HEK293 (cell line): ENCODE data around the gene PDIA6.

ENCODE experiments used
- CTCF ChIA-PET: fragments of 350-600 bp; formaldehyde crosslinking; extraction: SDS; loops from one replicate; lab custom pipeline; 2021; ENCODE audit warnings: antibody characterized with exemption; lab: Yijun Ruan, JAX
- POLR2A ChIA-PET: fragments of 300-600 bp; formaldehyde crosslinking; extraction: SDS; loops from one replicate; lab custom pipeline; 2020; ENCODE audit warnings: antibody characterized with exemption, inconsistent platforms; lab: Yijun Ruan, JAX
- H3K27ac ChIP-seq: fragments of 200-500 bp; sonication (Bioruptor generic); 2 replicates; pipeline ENCODE4 v1.5.1; 2014; ENCODE audit warnings: low read depth, low read length, control low read depth, inconsistent platforms; ENCODE audit errors: extremely low read depth
- H3K36me3 ChIP-seq, 2 experiments: fragments of 200-500 bp in 1 of 2; sonication (Bioruptor generic) in 1 of 2; 1 replicate in 1 of 2; 2 replicates in 1 of 2; pipeline ENCODE4 v1.5.1; 2014 to 2017; ENCODE audit warnings: inconsistent platforms in 2 of 2, low read length in 2 of 2; ENCODE audit not compliant: control insufficient read depth in 2 of 2, insufficient read depth in 1 of 2
- H3K4me1 ChIP-seq: fragments of 200-500 bp; sonication (Bioruptor generic); 2 replicates; pipeline ENCODE4 v1.5.1; 2014; ENCODE audit warnings: mild to moderate bottlenecking, low read length, inconsistent platforms; ENCODE audit not compliant: control insufficient read depth, insufficient read depth
- H3K4me3 ChIP-seq: 2 replicates; pipeline ENCODE4 v1.5.1; 2011; ENCODE audit warnings: low read depth, mild to moderate bottlenecking, control low read depth, low read length, moderate library complexity
- H3K9me3 ChIP-seq: fragments of 200-500 bp; sonication (Bioruptor generic); 2 replicates; pipeline ENCODE4 v1.5.1; 2014; ENCODE audit warnings: low read depth, low read length, inconsistent platforms; ENCODE audit not compliant: control insufficient read depth, insufficient read depth
- BCL11A ChIP-seq: fragments of 450-650 bp; formaldehyde crosslinking; IDR thresholded peaks from 2 replicates; pipeline ENCODE4 v1.5.1; 2016; ENCODE audit warnings: low read depth, missing biosample characterization, missing genetic modification characterization
- SETDB1 ChIP-seq: IDR thresholded peaks from one replicate; pipeline ENCODE4 v1.6.1; 2017; ENCODE audit warnings: mild to moderate bottlenecking, low read length, moderate library complexity, mixed read lengths; ENCODE audit not compliant: insufficient read length
- ZBTB44 ChIP-seq: fragments of 450-650 bp; IDR thresholded peaks from 2 replicates; pipeline ENCODE4 v1.5.1; 2018; ENCODE audit warnings: missing biosample characterization, mild to moderate bottlenecking, missing genetic modification characterization
- ZBTB7A ChIP-seq: fragments of 450-650 bp; formaldehyde crosslinking; IDR thresholded peaks from 2 replicates; pipeline ENCODE4 v1.5.1; 2016; ENCODE audit warnings: low read depth, missing biosample characterization, missing genetic modification characterization
- ZFHX2 ChIP-seq: fragments of 450-650 bp; formaldehyde crosslinking; conservative IDR thresholded peaks from 2 replicates; pipeline ENCODE4 v1.5.1; 2016; ENCODE audit warnings: missing biosample characterization, missing genetic modification characterization
- ZFP69B ChIP-seq: fragments of 450-650 bp; formaldehyde crosslinking; IDR thresholded peaks from 2 replicates; pipeline ENCODE4 v1.5.1; 2016; ENCODE audit warnings: missing biosample characterization, missing genetic modification characterization
- ZNF155 ChIP-seq: fragments of 450-650 bp; formaldehyde crosslinking; IDR thresholded peaks from 2 replicates; pipeline ENCODE4 v1.5.1; 2016; ENCODE audit warnings: missing biosample characterization, missing genetic modification characterization
- ZNF174 ChIP-seq: fragments of 450-650 bp; formaldehyde crosslinking; IDR thresholded peaks from 2 replicates; pipeline ENCODE4 v1.5.0; 2017; ENCODE audit warnings: missing biosample characterization, mild to moderate bottlenecking, missing genetic modification characterization
- ZNF211 ChIP-seq: fragments of 450-650 bp; formaldehyde crosslinking; IDR thresholded peaks from 2 replicates; pipeline ENCODE4 v1.5.1; 2016; ENCODE audit warnings: low read depth, missing biosample characterization, missing genetic modification characterization
- ZNF214 ChIP-seq: fragments of 450-650 bp; formaldehyde crosslinking; IDR thresholded peaks from 2 replicates; pipeline ENCODE4 v1.5.1; 2017; ENCODE audit warnings: missing biosample characterization, mild to moderate bottlenecking, missing genetic modification characterization, borderline replicate concordance
- ZNF239 ChIP-seq: fragments of 450-650 bp; formaldehyde crosslinking; IDR thresholded peaks from 2 replicates; pipeline ENCODE4 v1.5.1; 2016; ENCODE audit warnings: missing biosample characterization, missing genetic modification characterization
- ZNF274 ChIP-seq, 2 experiments: fragments of 200-500 bp in 1 of 2; fragments of 450-650 bp in 1 of 2; sonication (Bioruptor generic) in 1 of 2; formaldehyde crosslinking in 1 of 2; IDR thresholded peaks; 2 replicates each; pipeline versions ENCODE4 v1.5.1 to v1.6.1; 2014 to 2016; ENCODE audit warnings: borderline replicate concordance in 1 of 2, inconsistent platforms in 1 of 2, low read length in 1 of 2, missing biosample characterization in 1 of 2, missing genetic modification characterization in 1 of 2
- ZNF501 ChIP-seq: fragments of 450-650 bp; formaldehyde crosslinking; IDR thresholded peaks from 2 replicates; pipeline ENCODE4 v1.5.1; 2016; ENCODE audit warnings: missing biosample characterization, missing genetic modification characterization
- ZNF530 ChIP-seq: fragments of 450-650 bp; formaldehyde crosslinking; IDR thresholded peaks from 2 replicates; pipeline ENCODE4 v1.5.1; 2016; ENCODE audit warnings: low read depth, missing biosample characterization, missing genetic modification characterization
- ZNF549 ChIP-seq: fragments of 450-650 bp; IDR thresholded peaks from 2 replicates; pipeline ENCODE4 v1.5.1; 2018; ENCODE audit warnings: missing biosample characterization, missing genetic modification characterization, mild to moderate bottlenecking, inconsistent platforms, moderate library complexity
- ZNF658 ChIP-seq: fragments of 450-650 bp; formaldehyde crosslinking; IDR thresholded peaks from 2 replicates; pipeline ENCODE4; 2016; ENCODE audit warnings: missing biosample characterization, missing genetic modification characterization
- ZNF660 ChIP-seq: fragments of 450-650 bp; IDR thresholded peaks from 2 replicates; pipeline ENCODE4 v1.5.1; 2018; ENCODE audit warnings: missing biosample characterization, mild to moderate bottlenecking, missing genetic modification characterization
- ZNF768 ChIP-seq: fragments of 450-650 bp; formaldehyde crosslinking; IDR thresholded peaks from 2 replicates; pipeline ENCODE4 v1.5.1; 2018; ENCODE audit warnings: missing biosample characterization, mild to moderate bottlenecking, missing genetic modification characterization
- ZNF776 ChIP-seq: fragments of 450-650 bp; formaldehyde crosslinking; IDR thresholded peaks from 2 replicates; pipeline ENCODE4 v1.5.0; 2017; ENCODE audit warnings: missing biosample characterization, missing genetic modification characterization, borderline replicate concordance
- ZSCAN18 ChIP-seq: fragments of 450-650 bp; formaldehyde crosslinking; IDR thresholded peaks from 2 replicates; pipeline ENCODE4 v1.5.1; 2016; ENCODE audit warnings: missing biosample characterization, missing genetic modification characterization
- TF ChIP-seq, protein P1 (sequence below): fragments of 450-650 bp; formaldehyde crosslinking; IDR thresholded peaks from 2 replicates; pipeline ENCODE4 v1.5.1; 2016; ENCODE audit warnings: missing biosample characterization, missing genetic modification characterization, borderline replicate concordance

The PDIA6 gene

DNA sequence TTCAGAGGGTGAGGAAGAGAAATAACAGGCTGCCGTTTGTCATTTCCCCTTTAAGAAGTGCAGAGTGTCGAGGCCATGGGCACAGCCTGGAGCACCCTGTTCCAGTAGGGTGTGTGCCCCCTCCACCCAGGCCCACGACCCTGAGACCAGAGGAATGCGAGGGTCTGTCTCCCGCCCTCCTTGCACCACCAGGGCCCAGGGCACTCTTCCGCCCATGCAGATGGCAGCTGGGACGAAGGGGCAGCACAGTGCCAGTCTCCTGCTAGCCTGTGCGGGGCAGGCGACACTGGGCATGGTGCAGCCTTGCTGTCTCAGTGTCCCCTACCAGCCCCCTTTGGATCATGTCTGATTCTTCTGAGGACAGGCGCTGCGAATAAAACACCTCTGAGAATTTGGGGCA lies 15.8 kb upstream of the PDIA6 start (continued):
- no peak for TF ChIP-seq ZNF501
- TF ChIP-seq ZNF549 (tag by site-specific recombination): no peak
- no peak for TF ChIP-seq ZFHX2 (tag by site-specific recombination)
- no peak for TF ChIP-seq SETDB1

DNA sequence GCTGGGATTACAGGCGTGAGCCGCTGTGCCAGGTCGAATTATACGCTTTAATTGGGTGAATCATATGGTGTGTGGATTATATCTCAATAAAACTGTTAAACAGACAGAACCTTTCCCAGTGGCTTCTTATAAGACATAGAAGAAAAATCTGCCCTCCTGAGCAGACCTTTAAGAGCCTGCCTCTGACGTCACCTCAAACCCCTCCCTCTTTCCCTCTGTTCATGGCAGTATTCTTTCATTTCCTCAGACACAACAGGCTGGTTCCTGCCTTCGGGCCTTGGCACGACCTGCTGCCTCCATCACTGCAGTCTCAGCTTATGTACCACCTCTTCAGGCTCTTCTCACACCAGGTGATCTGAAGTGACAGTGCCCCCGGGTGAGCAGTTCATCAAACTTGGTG lies 14.0 kb upstream of the PDIA6 start:
- no peak for TF ChIP-seq SETDB1
- no peak for TF ChIP-seq ZNF239 (tag by site-specific recombination)
- no peak for TF ChIP-seq ZNF274 (IDR thresholded peaks at IDR 0.05; ENCODE audit: low read length)
- no peak for TF ChIP-seq ZNF274 (tag by site-specific recombination; IDR thresholded peaks at IDR 0.05; ENCODE audit: borderline replicate concordance)
- no peak for TF ChIP-seq ZNF214
- TF ChIP-seq ZNF211: no peak
- no peak for TF ChIP-seq ZNF776 (tag by site-specific recombination)
- TF ChIP-seq ZNF658: no peak
- TF ChIP-seq ZBTB7A (tag by site-specific recombination): no peak
- TF ChIP-seq ZNF660 (tag by site-specific recombination): no peak
- no peak for TF ChIP-seq ZNF174 (tag by site-specific recombination)
- TF ChIP-seq, protein P1, sequence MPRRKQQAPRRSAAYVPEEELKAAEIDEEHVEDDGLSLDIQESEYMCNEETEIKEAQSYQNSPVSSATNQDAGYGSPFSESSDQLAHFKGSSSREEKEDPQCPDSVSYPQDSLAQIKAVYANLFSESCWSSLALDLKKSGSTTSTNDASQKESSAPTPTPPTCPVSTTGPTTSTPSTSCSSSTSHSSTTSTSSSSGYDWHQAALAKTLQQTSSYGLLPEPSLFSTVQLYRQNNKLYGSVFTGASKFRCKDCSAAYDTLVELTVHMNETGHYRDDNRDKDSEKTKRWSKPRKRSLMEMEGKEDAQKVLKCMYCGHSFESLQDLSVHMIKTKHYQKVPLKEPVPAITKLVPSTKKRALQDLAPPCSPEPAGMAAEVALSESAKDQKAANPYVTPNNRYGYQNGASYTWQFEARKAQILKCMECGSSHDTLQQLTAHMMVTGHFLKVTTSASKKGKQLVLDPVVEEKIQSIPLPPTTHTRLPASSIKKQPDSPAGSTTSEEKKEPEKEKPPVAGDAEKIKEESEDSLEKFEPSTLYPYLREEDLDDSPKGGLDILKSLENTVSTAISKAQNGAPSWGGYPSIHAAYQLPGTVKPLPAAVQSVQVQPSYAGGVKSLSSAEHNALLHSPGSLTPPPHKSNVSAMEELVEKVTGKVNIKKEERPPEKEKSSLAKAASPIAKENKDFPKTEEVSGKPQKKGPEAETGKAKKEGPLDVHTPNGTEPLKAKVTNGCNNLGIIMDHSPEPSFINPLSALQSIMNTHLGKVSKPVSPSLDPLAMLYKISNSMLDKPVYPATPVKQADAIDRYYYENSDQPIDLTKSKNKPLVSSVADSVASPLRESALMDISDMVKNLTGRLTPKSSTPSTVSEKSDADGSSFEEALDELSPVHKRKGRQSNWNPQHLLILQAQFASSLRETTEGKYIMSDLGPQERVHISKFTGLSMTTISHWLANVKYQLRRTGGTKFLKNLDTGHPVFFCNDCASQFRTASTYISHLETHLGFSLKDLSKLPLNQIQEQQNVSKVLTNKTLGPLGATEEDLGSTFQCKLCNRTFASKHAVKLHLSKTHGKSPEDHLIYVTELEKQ (tag by site-specific recombination): no peak
- Histone ChIP-seq H3K27ac (no peak overlapping the region), H3K36me3 (no peaks in the 10 kb centered on the region), H3K4me1 (no peaks in the 10 kb centered on the region), H3K9me3 (no peaks in the 10 kb centered on the region), H3K4me3 (no peak overlapping the region)
- POLR2A ChIA-PET: no interaction called here
- CTCF ChIA-PET: interaction anchor here (1.4 kb wide), 1 partner anchor 9 kb away, joined by 5 read pairs; no protein-coding TSS in a partner anchor

DNA sequence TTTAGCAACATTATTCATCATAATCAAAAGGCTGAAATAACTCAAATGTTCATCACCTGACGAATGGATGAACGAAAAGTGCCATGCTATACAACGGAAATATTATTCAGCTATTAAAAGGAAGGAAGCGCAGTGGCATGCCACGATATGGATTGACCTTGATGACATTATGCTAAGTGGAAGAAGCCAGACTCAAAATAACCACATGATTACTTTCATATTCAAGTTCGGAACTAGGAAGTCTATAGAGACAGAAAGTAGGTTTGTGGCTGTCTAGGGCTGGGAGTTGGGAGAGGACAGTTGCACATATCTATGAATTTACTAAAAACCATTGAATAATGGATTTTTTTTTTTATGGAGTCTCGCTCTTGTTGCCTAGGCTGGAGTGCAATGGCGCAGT lies 13.4 kb upstream of the PDIA6 start:
- CTCF ChIA-PET: interaction anchor here (0.6 to 1.4 kb wide), 3 partner anchors 9 to 728 kb away, joined by 3 to 5 read pairs (median 5); no protein-coding TSS in a partner anchor
- H3K4me3 ChIP-seq: no peak overlapping the region
- TF ChIP-seq ZFHX2 (tag by site-specific recombination) (no peak), ZNF768 (no peak), ZSCAN18 (no peak), ZNF155 (tag by site-specific recombination) (no peak), ZNF530 (tag by site-specific recombination) (no peak), ZBTB44 (tag by site-specific recombination) (no peak), BCL11A (no peak), ZFP69B (tag by site-specific recombination) (no peak)
- TF ChIP-seq, all 188 proteins: peak for 0
- POLR2A ChIA-PET: interaction anchor here (0.6 kb wide), 1 partner anchor 45 kb away, joined by 3 read pairs; no protein-coding TSS in a partner anchor
- Histone ChIP-seq H3K27ac (no peak overlapping the region), H3K36me3 (no peaks in the 10 kb centered on the region), H3K4me1 (no peaks in the 10 kb centered on the region), H3K9me3 (no peaks in the 10 kb centered on the region)
